ENCODE results near the gene ICE2. TPM values are rescaled to one million over a fixed set of nuclear protein-coding genes. Genes with fewer than 3 reads are reported as not detected.
A peak's percentile ranks its signal among the peaks of the same experiment; 100 is the strongest.

Gene ICE2
- total RNA-seq, 3 donors from 2014 or later (not counting 1 experiment from before 2014, with no cell fraction given): 21.7 to 36.7 (median 32.9) TPM

DNA sequence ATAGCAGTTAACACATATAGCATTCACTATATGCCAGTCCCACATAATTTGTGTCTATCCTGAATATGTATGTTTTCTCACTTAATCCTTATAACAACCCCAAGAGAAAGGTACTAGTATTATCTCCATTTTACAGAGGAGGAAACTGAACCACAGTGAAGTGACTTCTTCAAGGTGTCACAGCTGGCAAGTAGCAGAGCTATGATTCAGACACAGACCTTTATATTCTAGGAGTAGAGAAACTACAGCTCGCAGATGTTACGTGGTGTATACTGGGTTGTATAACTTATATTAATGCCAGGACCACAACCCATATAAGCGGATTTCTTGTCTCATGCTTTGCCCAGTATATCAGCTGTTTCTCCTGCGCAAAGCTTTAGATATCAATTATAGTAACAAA, 29.5 kb upstream of the ICE2 start:
- Histone ChIP-seq H3K36me3 (ENCODE audit: control insufficient read depth, insufficient read depth, low read length) (peaks cover 78% of the 10 kb centered on the region), H3K27ac (ENCODE audit: low read length) (peak overlapping the region; percentile 2), H3K9me3 (ENCODE audit: control insufficient read depth, insufficient read depth, low read length) (no peaks in the 10 kb centered on the region), H3K27me3 (ENCODE audit: control insufficient read depth, insufficient read depth, low read length) (no peaks in the 10 kb centered on the region), H3K4me3 (ENCODE audit: low read length) (no peak overlapping the region), H3K4me1 (ENCODE audit: control insufficient read depth, insufficient read depth, low read length) (peaks cover 3% of the 10 kb centered on the region)
- intact Hi-C loops (cut with micrococcal nuclease): loop anchor here (1.0 kb wide), 1 partner anchor 409 kb away; no protein-coding TSS in a partner anchor
- WGBS (ENCODE audit: insufficient coverage): 80% methylated on average over 4 of the region's 4 CpGs
- H3K4me3 Mint-ChIP-seq: no peak overlapping the region
- H3K27me3 Mint-ChIP-seq (ENCODE audit: low read depth in 2 of 2): no peaks in the 10 kb centered on the region
- DNase-seq (no peak), ATAC-seq (peak in 1 of 3 donors; percentile 35)
- peak overlapping the region; percentile 85 to 86 for H3K27ac Mint-ChIP-seq
- peaks cover 43% of the 10 kb centered on the region for H3K36me3 Mint-ChIP-seq
- peaks cover 25 to 46% of the 10 kb centered on the region in 2 donors for H3K4me1 Mint-ChIP-seq
- no peaks in the 10 kb centered on the region for H3K9me3 Mint-ChIP-seq
- TF ChIP-seq CTCF (IDR thresholded peaks at IDR 0.05): no peak

GRCh38 chr15:60507596-60508424, 28.9 kb upstream of the ICE2 start:
- peak; percentile 91 for TF ChIP-seq CTCF (IDR thresholded peaks at IDR 0.05)
- Mint-ChIP-seq H3K9me3 (no peaks in the 10 kb centered on the region), H3K27ac (peak overlapping the region; percentile 85 to 86), H3K4me3 (peak overlapping the region; percentile 38), H3K36me3 (peaks cover 41% of the 10 kb centered on the region), H3K4me1 (peaks cover 25 to 50% of the 10 kb centered on the region in 2 donors), H3K27me3 (ENCODE audit: low read depth in 2 of 2) (no peaks in the 10 kb centered on the region)
- WGBS (ENCODE audit: insufficient coverage): 34% methylated on average over 8 of the region's 11 CpGs
- intact Hi-C loops (cut with micrococcal nuclease): loop anchor here (1.0 to 2.0 kb wide), 2 partner anchors 77 to 409 kb away; no protein-coding TSS in a partner anchor
- DNase-seq: peak in 1 of 2 donors; percentile 89
- ATAC-seq: peak; percentile 93 to 94 (median 93)
- Histone ChIP-seq H3K9me3 (ENCODE audit: control insufficient read depth, insufficient read depth, low read length) (no peaks in the 10 kb centered on the region), H3K4me1 (ENCODE audit: control insufficient read depth, insufficient read depth, low read length) (peaks cover 3% of the 10 kb centered on the region), H3K27me3 (ENCODE audit: control insufficient read depth, insufficient read depth, low read length) (no peaks in the 10 kb centered on the region), H3K4me3 (ENCODE audit: low read length) (no peak overlapping the region), H3K36me3 (ENCODE audit: control insufficient read depth, insufficient read depth, low read length) (peaks cover 78% of the 10 kb centered on the region), H3K27ac (ENCODE audit: low read length) (peak overlapping the region; percentile 2)

- WGBS (ENCODE audit: insufficient coverage): 96% methylated on average over 6 of the region's 6 CpGs
- Mint-ChIP-seq H3K4me3 (no peak overlapping the region), H3K27ac (peak overlapping the region; percentile 33 to 86), H3K27me3 (ENCODE audit: low read depth in 2 of 2) (no peaks in the 10 kb centered on the region), H3K36me3 (peaks cover 7% of the 10 kb centered on the region), H3K9me3 (no peaks in the 10 kb centered on the region), H3K4me1 (peaks cover 8 to 11% of the 10 kb centered on the region in 2 donors)
- ATAC-seq: no peak
- intact Hi-C loops (cut with micrococcal nuclease): no loop called here
- no peak for DNase-seq
- no peak for TF ChIP-seq CTCF (IDR thresholded peaks at IDR 0.05)
- Histone ChIP-seq H3K9me3 (ENCODE audit: control insufficient read depth, insufficient read depth, low read length) (no peaks in the 10 kb centered on the region), H3K4me1 (ENCODE audit: control insufficient read depth, insufficient read depth, low read length) (no peaks in the 10 kb centered on the region), H3K36me3 (ENCODE audit: control insufficient read depth, insufficient read depth, low read length) (peaks cover 80% of the 10 kb centered on the region), H3K4me3 (ENCODE audit: low read length) (no peak overlapping the region), H3K27me3 (ENCODE audit: control insufficient read depth, insufficient read depth, low read length) (no peaks in the 10 kb centered on the region), H3K27ac (ENCODE audit: low read length) (no peak overlapping the region)
Measured at GRCh38 chr15:60496853-60497252, 17.9 kb upstream of the ICE2 start.

Data from natural killer cell (primary cell).